ENCODE data around the gene ACTMAP. TPM values are rescaled to one million over a fixed set of nuclear protein-coding genes. Genes with fewer than 3 reads are reported as not detected.

Gene ACTMAP
- total and polyA plus RNA-seq, 4 donors, result 0.93 to 7.7 (median 3.0) TPM

DNA sequence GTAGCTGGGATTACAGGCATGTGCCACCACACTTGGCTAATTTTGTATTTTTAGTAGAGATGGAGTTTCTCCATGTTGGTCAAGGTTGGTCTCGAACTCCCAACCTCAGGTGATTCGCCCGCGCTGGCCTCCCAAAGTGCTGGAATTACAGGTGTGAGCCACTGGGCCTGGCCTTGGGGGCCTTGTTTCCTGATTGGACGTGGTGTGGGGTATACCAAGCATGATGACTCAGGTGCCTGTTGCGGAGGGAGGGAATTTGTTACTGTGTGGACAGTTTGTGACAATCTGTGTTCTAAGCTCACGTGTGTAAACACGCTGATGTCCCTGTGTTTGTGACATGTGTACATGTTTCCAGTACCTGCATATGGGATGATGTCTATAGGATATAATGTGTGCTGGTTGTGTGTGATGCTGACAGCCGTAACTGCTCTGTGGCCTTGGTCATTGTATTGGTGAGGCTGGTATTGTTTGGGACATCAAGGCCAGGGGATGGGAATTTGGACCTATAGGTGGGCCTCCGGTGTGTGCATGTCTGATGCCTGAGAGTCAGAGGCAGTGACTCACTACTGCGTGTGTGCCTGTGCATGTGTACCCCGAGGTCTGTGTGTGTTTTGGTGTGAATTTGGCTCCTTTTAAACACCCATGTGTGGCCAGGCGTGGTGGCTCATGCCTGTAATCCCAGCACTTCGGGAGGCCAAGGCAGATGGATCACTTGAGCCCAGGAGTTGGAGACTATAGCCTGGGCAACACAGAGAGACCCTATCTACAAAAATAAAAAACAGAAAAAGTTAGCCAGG, 47.1 kb upstream of the ACTMAP start:
- peak overlapping the region; percentile 94 to 98 for H3K27ac ChIP-seq (ENCODE audit: low read depth in 1 of 2, low read length in 2 of 2)
- H3K4me1 ChIP-seq (ENCODE audit: control insufficient read depth in 4 of 4, insufficient read depth in 4 of 4, low read length in 3 of 4), result peaks cover 7 to 39% (median 33%) of the 10 kb centered on the region in 4 donors
- no peak for DNase-seq (ENCODE audit: low spot score)
- no peak overlapping the region for H3K9ac ChIP-seq (ENCODE audit: low read depth in 1 of 2, low read length in 2 of 2)
- TF ChIP-seq JUND (IDR thresholded peaks at IDR 0.05), result no peak
- TF ChIP-seq FOXA1 (IDR thresholded peaks at IDR 0.05), result no peak
- TF ChIP-seq RXRA (IDR thresholded peaks at IDR 0.05), result no peak
- no peak for TF ChIP-seq GABPA (IDR thresholded peaks at IDR 0.05 in 1 of 2, conservative IDR thresholded peaks at IDR 0.05 in 1 of 2)
- TF ChIP-seq, protein P1, sequence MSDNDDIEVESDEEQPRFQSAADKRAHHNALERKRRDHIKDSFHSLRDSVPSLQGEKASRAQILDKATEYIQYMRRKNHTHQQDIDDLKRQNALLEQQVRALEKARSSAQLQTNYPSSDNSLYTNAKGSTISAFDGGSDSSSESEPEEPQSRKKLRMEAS (IDR thresholded peaks at IDR 0.05), result no peak
- TF ChIP-seq HNF4G (IDR thresholded peaks at IDR 0.05), result no peak
- TF ChIP-seq RAD21 (IDR thresholded peaks at IDR 0.05), result no peak
- H3K27me3 ChIP-seq (ENCODE audit: control insufficient read depth in 4 of 4, insufficient read depth in 4 of 4, low read length in 3 of 4), result no peaks in the 10 kb centered on the region
- H3K9me3 ChIP-seq (ENCODE audit: control insufficient read depth in 4 of 4, low read length in 3 of 4), result no peaks in the 10 kb centered on the region
- 95% methylated on average over 14 of the region's 14 CpGs for WGBS
- H3K4me3 ChIP-seq (ENCODE audit: low read depth in 1 of 3, low read length in 3 of 3), result no peak overlapping the region
- peaks cover 0 to 5% (median 3%) of the 10 kb centered on the region in 4 donors for H3K36me3 ChIP-seq (ENCODE audit: control insufficient read depth in 4 of 4, insufficient read depth in 3 of 4, low read depth in 1 of 4, low read length in 3 of 4)

DNA sequence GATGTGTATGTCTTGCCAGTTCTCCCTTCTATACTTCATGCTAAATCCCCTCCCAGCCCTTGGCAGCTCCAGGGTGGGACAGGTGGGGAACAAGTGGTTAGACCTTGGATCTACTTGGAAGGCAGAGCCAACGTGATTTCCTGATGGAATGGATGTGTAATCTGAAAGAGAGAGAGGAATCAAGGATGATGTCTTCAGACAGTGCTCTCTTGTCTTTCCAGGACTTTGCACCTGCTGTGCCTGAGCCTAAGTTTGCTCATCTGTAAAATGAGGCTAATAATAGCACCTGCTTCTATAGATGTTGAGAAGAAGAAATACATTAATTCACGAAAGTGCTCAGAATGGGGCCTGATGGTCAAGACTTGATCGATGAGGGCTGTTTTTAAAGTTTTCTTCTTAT, 41.7 kb upstream of the ACTMAP start:
- Histone ChIP-seq H3K4me3 (ENCODE audit: low read depth in 1 of 3, low read length in 3 of 3) (no peak overlapping the region), H3K27ac (ENCODE audit: low read depth in 1 of 2, low read length in 2 of 2) (no peak overlapping the region), H3K36me3 (ENCODE audit: control insufficient read depth in 4 of 4, insufficient read depth in 3 of 4, low read depth in 1 of 4, low read length in 3 of 4) (no peaks in the 10 kb centered on the region), H3K9me3 (ENCODE audit: control insufficient read depth in 4 of 4, low read length in 3 of 4) (no peaks in the 10 kb centered on the region), H3K4me1 (ENCODE audit: control insufficient read depth in 4 of 4, insufficient read depth in 4 of 4, low read length in 3 of 4) (peaks cover 0 to 19% (median 12%) of the 10 kb centered on the region in 4 donors), H3K9ac (ENCODE audit: low read depth in 1 of 2, low read length in 2 of 2) (no peak overlapping the region), H3K27me3 (ENCODE audit: control insufficient read depth in 4 of 4, insufficient read depth in 4 of 4, low read length in 3 of 4) (no peaks in the 10 kb centered on the region)
- WGBS, result 86% methylated on average over 3 of the region's 3 CpGs
- TF ChIP-seq, protein P2, sequence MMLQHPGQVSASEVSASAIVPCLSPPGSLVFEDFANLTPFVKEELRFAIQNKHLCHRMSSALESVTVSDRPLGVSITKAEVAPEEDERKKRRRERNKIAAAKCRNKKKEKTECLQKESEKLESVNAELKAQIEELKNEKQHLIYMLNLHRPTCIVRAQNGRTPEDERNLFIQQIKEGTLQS (IDR thresholded peaks at IDR 0.05), result no peak
- TF ChIP-seq, protein P3, sequence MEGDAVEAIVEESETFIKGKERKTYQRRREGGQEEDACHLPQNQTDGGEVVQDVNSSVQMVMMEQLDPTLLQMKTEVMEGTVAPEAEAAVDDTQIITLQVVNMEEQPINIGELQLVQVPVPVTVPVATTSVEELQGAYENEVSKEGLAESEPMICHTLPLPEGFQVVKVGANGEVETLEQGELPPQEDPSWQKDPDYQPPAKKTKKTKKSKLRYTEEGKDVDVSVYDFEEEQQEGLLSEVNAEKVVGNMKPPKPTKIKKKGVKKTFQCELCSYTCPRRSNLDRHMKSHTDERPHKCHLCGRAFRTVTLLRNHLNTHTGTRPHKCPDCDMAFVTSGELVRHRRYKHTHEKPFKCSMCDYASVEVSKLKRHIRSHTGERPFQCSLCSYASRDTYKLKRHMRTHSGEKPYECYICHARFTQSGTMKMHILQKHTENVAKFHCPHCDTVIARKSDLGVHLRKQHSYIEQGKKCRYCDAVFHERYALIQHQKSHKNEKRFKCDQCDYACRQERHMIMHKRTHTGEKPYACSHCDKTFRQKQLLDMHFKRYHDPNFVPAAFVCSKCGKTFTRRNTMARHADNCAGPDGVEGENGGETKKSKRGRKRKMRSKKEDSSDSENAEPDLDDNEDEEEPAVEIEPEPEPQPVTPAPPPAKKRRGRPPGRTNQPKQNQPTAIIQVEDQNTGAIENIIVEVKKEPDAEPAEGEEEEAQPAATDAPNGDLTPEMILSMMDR (IDR thresholded peaks at IDR 0.05; ENCODE audit: low read depth, low read length, missing input control), result no peak
- DNase-seq (ENCODE audit: low spot score), result no peak

DNA sequence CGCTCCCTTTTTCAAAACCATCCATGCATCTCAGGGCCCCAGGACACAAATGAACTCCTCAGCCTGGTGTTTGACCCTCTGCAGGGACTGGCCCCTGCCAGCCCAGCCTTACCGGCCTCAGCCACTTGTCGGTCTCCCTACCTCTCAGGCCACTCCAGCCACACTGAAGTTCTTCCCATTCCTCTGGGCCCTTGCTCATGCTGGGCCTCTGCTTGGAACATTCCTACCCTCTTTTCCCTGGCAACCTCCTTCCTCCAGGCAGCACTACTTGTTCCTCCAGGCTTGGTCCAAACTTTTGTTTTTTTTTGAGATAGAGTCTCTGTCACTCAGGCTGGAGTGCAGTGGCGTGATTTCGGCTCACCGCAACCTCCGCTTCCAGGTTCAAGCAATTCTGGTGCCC, 41.1 kb upstream of the ACTMAP start:
- Histone ChIP-seq H3K4me3 (ENCODE audit: low read depth in 1 of 3, low read length in 3 of 3) (no peak overlapping the region), H3K27me3 (ENCODE audit: control insufficient read depth in 4 of 4, insufficient read depth in 4 of 4, low read length in 3 of 4) (no peaks in the 10 kb centered on the region), H3K36me3 (ENCODE audit: control insufficient read depth in 4 of 4, insufficient read depth in 3 of 4, low read depth in 1 of 4, low read length in 3 of 4) (peaks cover 0 to 2% (median 0%) of the 10 kb centered on the region in 4 donors), H3K9ac (ENCODE audit: low read depth in 1 of 2, low read length in 2 of 2) (no peak overlapping the region), H3K9me3 (ENCODE audit: control insufficient read depth in 4 of 4, low read length in 3 of 4) (no peaks in the 10 kb centered on the region), H3K27ac (ENCODE audit: low read depth in 1 of 2, low read length in 2 of 2) (no peak overlapping the region), H3K4me1 (ENCODE audit: control insufficient read depth in 4 of 4, insufficient read depth in 4 of 4, low read length in 3 of 4) (peaks cover 0 to 22% (median 12%) of the 10 kb centered on the region in 4 donors)
- DNase-seq (ENCODE audit: low spot score), result no peak
- WGBS, result 81% methylated on average over 7 of the region's 7 CpGs
- TF ChIP-seq JUND (IDR thresholded peaks at IDR 0.05) (no peak), FOXA2 (IDR thresholded peaks at IDR 0.05) (no peak), RAD21 (IDR thresholded peaks at IDR 0.05) (no peak), TAF1 (conservative IDR thresholded peaks at IDR 0.05) (no peak), SP1 (IDR thresholded peaks at IDR 0.05) (no peak), NR2F2 (IDR thresholded peaks at IDR 0.05) (no peak), HNF4A (conservative IDR thresholded peaks at IDR 0.05) (no peak), HNF4G (IDR thresholded peaks at IDR 0.05) (no peak)
- TF ChIP-seq, protein P4, sequence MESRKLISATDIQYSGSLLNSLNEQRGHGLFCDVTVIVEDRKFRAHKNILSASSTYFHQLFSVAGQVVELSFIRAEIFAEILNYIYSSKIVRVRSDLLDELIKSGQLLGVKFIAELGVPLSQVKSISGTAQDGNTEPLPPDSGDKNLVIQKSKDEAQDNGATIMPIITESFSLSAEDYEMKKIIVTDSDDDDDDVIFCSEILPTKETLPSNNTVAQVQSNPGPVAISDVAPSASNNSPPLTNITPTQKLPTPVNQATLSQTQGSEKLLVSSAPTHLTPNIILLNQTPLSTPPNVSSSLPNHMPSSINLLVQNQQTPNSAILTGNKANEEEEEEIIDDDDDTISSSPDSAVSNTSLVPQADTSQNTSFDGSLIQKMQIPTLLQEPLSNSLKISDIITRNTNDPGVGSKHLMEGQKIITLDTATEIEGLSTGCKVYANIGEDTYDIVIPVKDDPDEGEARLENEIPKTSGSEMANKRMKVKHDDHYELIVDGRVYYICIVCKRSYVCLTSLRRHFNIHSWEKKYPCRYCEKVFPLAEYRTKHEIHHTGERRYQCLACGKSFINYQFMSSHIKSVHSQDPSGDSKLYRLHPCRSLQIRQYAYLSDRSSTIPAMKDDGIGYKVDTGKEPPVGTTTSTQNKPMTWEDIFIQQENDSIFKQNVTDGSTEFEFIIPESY (IDR thresholded peaks at IDR 0.05), result no peak
- TF ChIP-seq, protein P2 (IDR thresholded peaks at IDR 0.05), result no peak
- TF ChIP-seq, protein P5, sequence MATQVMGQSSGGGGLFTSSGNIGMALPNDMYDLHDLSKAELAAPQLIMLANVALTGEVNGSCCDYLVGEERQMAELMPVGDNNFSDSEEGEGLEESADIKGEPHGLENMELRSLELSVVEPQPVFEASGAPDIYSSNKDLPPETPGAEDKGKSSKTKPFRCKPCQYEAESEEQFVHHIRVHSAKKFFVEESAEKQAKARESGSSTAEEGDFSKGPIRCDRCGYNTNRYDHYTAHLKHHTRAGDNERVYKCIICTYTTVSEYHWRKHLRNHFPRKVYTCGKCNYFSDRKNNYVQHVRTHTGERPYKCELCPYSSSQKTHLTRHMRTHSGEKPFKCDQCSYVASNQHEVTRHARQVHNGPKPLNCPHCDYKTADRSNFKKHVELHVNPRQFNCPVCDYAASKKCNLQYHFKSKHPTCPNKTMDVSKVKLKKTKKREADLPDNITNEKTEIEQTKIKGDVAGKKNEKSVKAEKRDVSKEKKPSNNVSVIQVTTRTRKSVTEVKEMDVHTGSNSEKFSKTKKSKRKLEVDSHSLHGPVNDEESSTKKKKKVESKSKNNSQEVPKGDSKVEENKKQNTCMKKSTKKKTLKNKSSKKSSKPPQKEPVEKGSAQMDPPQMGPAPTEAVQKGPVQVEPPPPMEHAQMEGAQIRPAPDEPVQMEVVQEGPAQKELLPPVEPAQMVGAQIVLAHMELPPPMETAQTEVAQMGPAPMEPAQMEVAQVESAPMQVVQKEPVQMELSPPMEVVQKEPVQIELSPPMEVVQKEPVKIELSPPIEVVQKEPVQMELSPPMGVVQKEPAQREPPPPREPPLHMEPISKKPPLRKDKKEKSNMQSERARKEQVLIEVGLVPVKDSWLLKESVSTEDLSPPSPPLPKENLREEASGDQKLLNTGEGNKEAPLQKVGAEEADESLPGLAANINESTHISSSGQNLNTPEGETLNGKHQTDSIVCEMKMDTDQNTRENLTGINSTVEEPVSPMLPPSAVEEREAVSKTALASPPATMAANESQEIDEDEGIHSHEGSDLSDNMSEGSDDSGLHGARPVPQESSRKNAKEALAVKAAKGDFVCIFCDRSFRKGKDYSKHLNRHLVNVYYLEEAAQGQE (IDR thresholded peaks at IDR 0.05), result no peak

All from liver (tissue), 9 donors.